NCI-H1694 (cell line): ENCODE data around the gene RRBP1.
"Not testable (repeated sequence)": the region's sequence is repeated elsewhere in the genome, so short reads cannot be mapped to it uniquely, and the experiment has no call there.

Source experiments
- DNase-seq: peaks from one replicate; lab custom pipeline; 2025; lab: John Stamatoyannopoulos, UW

RRBP1 gene

GRCh38 chr20:17708675-17709360 is 26.8 kb upstream of the RRBP1 start:
- DNase-seq = no peak

DNA sequence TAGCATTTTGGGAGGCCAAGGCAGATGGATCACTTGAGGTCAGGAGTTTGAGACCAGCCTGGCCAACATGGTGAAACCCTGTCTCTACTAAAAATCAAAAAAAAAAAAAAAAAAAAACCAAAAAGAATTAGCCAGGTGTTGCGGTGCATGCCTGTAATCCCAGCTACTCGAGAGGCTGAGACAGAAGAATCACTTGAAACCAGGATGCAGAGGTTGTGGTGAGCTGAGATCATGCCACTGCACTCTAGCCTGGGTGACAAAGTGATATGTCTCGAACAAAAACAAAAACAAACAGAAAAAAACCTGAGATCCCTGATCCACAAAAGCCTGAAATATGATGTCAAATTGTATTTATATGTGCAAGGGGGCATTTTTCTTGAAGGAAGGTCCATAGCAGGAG is 25.9 kb upstream of the RRBP1 start:
- not testable (repeated sequence) for DNase-seq

- no peak for DNase-seq
Measured at GRCh38 chr20:17706632-17707031, 24.6 kb upstream of the RRBP1 start.

- DNase-seq = no peak
Measured at GRCh38 chr20:17705916-17706315, 23.9 kb upstream of the RRBP1 start.

DNA sequence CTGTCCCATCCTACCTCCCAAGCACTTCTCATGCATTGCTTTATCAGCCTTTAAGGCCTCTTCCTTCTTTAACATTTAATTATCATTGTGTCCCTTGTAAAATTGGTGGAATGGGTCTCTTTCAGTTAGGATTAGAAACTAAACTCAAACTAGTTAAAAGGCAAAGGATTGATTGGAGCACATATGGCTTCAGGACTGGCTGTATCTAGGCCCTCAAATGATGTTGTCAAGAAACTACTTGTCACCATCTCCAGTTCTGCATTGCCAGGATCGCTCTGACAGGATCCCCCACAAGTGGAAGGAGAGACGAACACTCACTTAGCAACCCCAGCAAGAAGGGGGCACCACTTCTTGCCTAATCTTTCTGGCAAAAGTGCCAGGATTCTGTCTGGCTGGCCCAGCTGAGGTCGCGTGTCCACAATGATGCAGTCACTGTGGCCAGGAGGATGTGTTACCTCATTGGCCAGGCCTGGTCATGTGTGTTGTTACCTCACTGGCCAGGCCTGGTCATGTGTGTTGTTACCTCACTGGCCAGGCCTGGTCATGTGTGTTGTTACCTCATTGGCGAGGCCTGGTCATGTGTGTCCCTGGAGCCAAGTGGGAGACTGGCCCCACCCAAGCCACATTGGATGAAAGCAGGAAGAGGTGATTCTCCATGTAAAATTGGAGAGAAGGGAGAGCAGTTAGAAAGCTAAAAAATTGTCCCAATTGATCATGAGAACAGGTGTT is 22.7 kb upstream of the RRBP1 start:
- DNase-seq = no peak

GRCh38 chr20:17701826-17702225 is 19.8 kb upstream of the RRBP1 start:
- no peak for DNase-seq

DNA sequence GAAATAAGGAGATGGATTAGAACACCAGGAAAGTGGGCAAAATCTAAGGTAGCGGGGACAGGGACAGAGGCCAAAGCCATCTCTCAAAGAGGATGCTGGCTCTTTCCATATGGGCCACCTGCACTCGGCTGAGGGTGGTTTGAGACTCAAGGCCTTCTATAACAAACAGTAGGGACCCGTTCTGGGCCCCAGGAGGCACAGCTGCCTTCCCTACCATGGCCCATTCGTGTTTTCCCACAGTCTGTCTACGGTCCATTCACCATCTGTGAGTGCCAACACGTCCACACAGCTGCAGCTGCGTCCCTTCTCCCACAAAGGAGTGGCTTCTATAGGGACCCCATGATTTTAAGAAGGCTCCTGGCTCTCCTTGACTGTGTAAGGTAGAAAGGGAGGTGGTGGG is 18.6 kb upstream of the RRBP1 start:
- DNase-seq = no peak

- no peak for DNase-seq
Measured at GRCh38 chr20:17699931-17700351, 17.9 kb upstream of the RRBP1 start, which contains the start of gene BANF2. BANF2 (plus strand) TSS chr20:17699966; CDS start chr20:17725026, 25,060 bp downstream.

DNA sequence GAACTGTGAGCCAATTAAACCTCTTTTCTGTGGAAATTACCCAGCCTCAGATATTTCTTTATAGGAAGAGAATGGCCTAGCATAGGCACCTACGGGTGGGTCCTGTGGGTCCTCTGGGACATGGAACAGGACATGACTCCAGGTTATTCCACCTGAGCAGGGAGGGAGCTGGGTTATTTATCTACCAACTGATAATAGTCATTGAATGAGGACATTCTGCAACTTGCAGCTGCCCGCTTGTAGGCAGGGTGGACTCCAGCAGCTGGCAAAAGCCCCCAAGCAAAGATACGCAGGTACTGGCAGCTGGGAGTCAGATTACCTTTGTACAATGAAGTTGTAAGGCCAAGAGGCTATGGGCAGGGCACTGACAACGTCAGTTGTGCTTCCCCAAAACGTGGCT is 16.3 kb upstream of the RRBP1 start:
- DNase-seq = no peak

DNA sequence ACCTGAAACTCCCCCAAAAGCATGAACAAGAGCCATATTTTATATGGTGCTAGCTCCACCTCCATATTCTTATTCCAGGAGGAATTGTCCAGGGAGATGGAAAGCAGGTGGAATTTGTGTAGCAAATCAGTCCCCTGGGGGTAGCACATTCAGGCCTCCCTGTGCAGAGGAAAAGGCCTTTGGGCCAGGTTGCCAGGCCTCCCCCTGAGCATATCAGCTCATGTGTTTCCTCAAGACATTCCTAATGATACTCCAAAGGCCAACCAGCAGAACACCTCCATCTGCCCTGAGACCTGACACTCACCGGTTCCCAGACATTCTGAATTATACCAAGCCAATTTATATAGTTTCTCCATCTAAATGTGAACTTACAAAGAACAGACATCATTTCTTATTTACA is 15.1 kb upstream of the RRBP1 start:
- no peak for DNase-seq

GRCh38 chr20:17696287-17696686 is 14.2 kb upstream of the RRBP1 start:
- DNase-seq = no peak

DNA sequence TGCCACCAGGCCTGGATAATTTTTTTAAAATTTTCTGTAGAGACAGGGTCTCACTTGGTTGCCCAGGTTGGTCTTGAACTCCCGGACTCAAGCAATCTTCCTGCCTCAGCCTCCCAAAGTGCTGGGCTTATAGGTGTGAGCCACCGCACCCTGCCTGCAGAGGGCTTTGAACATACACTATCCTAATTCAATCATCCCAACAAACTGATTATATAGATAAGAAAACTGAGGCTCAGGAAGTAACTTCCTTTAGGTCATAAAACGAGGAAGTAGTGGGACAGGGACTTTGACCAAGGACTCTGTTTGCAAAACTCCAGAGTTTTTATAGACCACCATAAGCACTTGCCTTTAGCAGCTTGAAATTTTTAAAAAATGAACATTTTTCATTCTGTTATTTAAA is 12.7 kb upstream of the RRBP1 start:
- no peak for DNase-seq

GRCh38 chr20:17693444-17694001 is 11.5 kb upstream of the RRBP1 start:
- DNase-seq = no peak

- no peak for DNase-seq
Measured at GRCh38 chr20:17691758-17692157, 9.7 kb upstream of the RRBP1 start.

GRCh38 chr20:17690144-17690543 is 8.1 kb upstream of the RRBP1 start:
- DNase-seq = no peak

GRCh38 chr20:17688965-17689364 is 6.9 kb upstream of the RRBP1 start:
- no peak for DNase-seq

DNA sequence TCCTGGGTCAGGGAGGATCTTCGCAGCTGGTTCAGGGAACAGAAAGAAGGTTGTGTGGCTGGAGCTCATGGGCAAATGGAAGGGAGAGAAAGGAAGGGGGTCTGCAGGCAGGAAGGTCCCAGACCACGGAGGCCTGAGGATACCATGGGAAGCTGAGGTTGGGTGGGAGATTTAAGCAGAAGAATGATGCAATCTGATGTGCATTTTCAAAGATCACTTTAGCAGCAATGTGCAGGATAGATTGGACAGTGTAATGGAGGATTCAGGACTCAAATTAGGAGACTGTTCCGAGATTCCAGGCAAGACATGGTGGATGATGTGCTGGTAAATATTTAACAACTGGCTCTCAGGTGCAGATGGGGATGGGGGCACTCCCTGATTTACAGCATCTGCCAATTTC is 5.8 kb upstream of the RRBP1 start:
- DNase-seq = no peak

DNA sequence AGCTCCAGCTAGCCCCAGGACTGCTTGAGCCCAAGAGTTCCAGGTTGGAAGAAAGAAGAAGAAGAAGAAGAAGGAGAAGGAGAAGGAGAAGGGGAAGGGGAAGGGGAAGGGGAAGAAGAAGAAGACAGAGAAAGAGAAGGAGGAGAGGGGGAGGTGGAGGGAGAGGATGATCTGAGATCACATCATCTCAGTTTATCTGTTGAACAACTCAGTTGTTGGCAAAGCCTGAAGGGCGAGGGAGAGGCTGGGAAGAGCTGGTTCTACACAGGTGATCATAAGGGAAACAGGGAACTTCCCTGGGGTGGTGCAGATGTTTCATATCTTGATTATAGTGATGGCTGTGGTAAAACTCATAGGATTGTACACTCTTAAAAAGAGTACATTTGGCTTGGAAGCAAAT is 3.1 kb upstream of the RRBP1 start:
- DNase-seq = no peak

- no peak for DNase-seq
Measured at GRCh38 chr20:17684077-17684888, 2.2 kb upstream of the RRBP1 start.

GRCh38 chr20:17683218-17684076 is 1.4 kb upstream of the RRBP1 start:
- no peak for DNase-seq

DNA sequence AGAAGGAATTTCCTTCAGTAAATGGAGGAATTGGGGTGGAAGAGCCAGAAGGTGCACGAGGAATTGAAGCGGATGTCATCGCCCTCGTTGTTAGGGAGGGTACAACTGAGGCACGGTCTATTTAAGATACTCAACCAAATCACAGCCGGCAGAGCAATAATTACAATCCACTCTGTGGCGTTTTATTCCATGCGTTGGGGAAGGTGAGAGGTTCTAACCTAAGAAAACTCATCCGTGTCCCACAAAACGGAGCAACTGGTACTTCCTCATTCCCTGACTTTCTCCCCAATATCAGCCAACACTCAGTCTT is 802 bp upstream of the RRBP1 start:
- DNase-seq = no peak

DNA sequence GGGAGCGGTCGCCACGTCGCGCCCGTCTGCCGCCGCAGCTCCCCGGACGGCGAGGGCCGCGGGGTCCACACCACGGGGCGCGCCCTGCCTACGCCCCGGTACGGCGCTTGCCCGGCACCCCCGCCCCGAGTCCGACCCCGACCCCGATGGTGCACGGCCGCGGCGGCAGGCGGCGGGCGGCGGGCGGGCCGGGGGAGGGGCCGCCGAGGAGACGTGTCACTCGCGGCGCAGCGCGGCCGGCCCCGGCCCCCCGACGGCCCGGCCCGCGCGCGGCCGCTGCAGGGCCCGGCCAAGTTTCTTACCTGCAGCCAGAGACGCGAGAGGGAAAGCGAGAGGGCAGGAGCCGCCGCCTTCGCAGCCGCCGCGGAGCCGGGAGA is 328 bp downstream of the RRBP1 start:
- no peak for DNase-seq
